ENCODE results near the gene UNKL.
A peak's percentile ranks its signal among the peaks of the same experiment; 100 is the strongest.

The UNKL gene
- total RNA-seq = 24.9 to 84.8 (median 42.3) reads per million in 9 experiments

- ATAC-seq (replicated peaks) (peak; percentile 67), DNase-seq (peak; percentile 65 to 71 (median 70))
- peak within 1 kb of the TSS; percentile 76 to 92 for H3K27ac Mint-ChIP-seq
- no peaks in the 10 kb centered on the region for H3K9me3 Mint-ChIP-seq
- peaks cover 10 to 17% of the 10 kb centered on the region in 2 donors for H3K4me1 Mint-ChIP-seq (ENCODE audit: low read depth in 2 of 2)
- no peaks in the 10 kb centered on the region for H3K27me3 Mint-ChIP-seq
- peaks cover 39% of the 10 kb centered on the region for H3K36me3 Mint-ChIP-seq (ENCODE audit: insufficient read depth)
- H3K4me3 Mint-ChIP-seq = peak within 1 kb of the TSS; percentile 83 to 89
Measured at GRCh38 chr16:1414532-1415260, at the start of gene UNKL. Gene UNKL (minus strand): TSS chr16:1414704. CDS start chr16:1414691, 13 bp downstream.

GRCh38 chr16:1461146-1461545 lies 46.6 kb upstream of the UNKL start:
- Mint-ChIP-seq H3K9me3 (no peaks in the 10 kb centered on the region), H3K4me3 (no peak overlapping the region), H3K36me3 (ENCODE audit: insufficient read depth) (peaks cover 32% of the 10 kb centered on the region)

GRCh38 chr16:1460602-1461138 lies 46.2 kb upstream of the UNKL start:
- no peaks in the 10 kb centered on the region for H3K9me3 Mint-ChIP-seq
- H3K27ac Mint-ChIP-seq = no peak overlapping the region
- no peak overlapping the region for H3K4me3 Mint-ChIP-seq
- H3K36me3 Mint-ChIP-seq (ENCODE audit: insufficient read depth) = peaks cover 32% of the 10 kb centered on the region
- H3K4me1 Mint-ChIP-seq (ENCODE audit: low read depth in 2 of 2) = peaks cover 0 to 1% of the 10 kb centered on the region in 2 donors
- no peaks in the 10 kb centered on the region for H3K27me3 Mint-ChIP-seq
- no peak for DNase-seq
- no peak for ATAC-seq (replicated peaks)

More at GRCh38 chr16:1461146-1461545, 46.6 kb upstream of the UNKL start:
- Mint-ChIP-seq H3K27ac (no peak overlapping the region), H3K27me3 (no peaks in the 10 kb centered on the region), H3K4me1 (ENCODE audit: low read depth in 2 of 2) (peaks cover 0 to 1% of the 10 kb centered on the region in 2 donors)
- no peak for ATAC-seq (replicated peaks)
- DNase-seq = no peak

- Mint-ChIP-seq H3K27ac (no peak overlapping the region), H3K4me1 (ENCODE audit: low read depth in 2 of 2) (no peaks in the 10 kb centered on the region), H3K36me3 (ENCODE audit: insufficient read depth) (peaks cover 32% of the 10 kb centered on the region), H3K9me3 (no peaks in the 10 kb centered on the region), H3K4me3 (no peak overlapping the region), H3K27me3 (no peaks in the 10 kb centered on the region)
- DNase-seq (no peak), ATAC-seq (replicated peaks) (no peak)
Measured at GRCh38 chr16:1459967-1460366, 45.5 kb upstream of the UNKL start.

- peaks cover 31% of the 10 kb centered on the region for H3K36me3 Mint-ChIP-seq (ENCODE audit: insufficient read depth)
- ATAC-seq (replicated peaks) = peak; percentile 54
- peak overlapping the region; percentile 77 to 80 for H3K27ac Mint-ChIP-seq
Measured at GRCh38 chr16:1458977-1459341, 44.5 kb upstream of the UNKL start.

GRCh38 chr16:1458336-1458976 lies 44.0 kb upstream of the UNKL start:
- Mint-ChIP-seq H3K4me1 (ENCODE audit: low read depth in 2 of 2) (no peaks in the 10 kb centered on the region), H3K27me3 (no peaks in the 10 kb centered on the region), H3K27ac (peak overlapping the region in 1 of 2 donors; percentile 80), H3K36me3 (ENCODE audit: insufficient read depth) (peaks cover 26% of the 10 kb centered on the region), H3K9me3 (no peaks in the 10 kb centered on the region), H3K4me3 (no peak overlapping the region)
- ATAC-seq (replicated peaks) (peak; percentile 44), DNase-seq (no peak)

More at GRCh38 chr16:1458977-1459341, 44.5 kb upstream of the UNKL start:
- no peaks in the 10 kb centered on the region for H3K4me1 Mint-ChIP-seq (ENCODE audit: low read depth in 2 of 2)
- H3K9me3 Mint-ChIP-seq = no peaks in the 10 kb centered on the region
- H3K27me3 Mint-ChIP-seq = no peaks in the 10 kb centered on the region
- no peak overlapping the region for H3K4me3 Mint-ChIP-seq
- DNase-seq = no peak

- DNase-seq (no peak), ATAC-seq (replicated peaks) (no peak)
- Mint-ChIP-seq H3K27me3 (no peaks in the 10 kb centered on the region), H3K9me3 (no peaks in the 10 kb centered on the region), H3K4me1 (ENCODE audit: low read depth in 2 of 2) (no peaks in the 10 kb centered on the region), H3K27ac (no peak overlapping the region), H3K36me3 (ENCODE audit: insufficient read depth) (peaks cover 28% of the 10 kb centered on the region), H3K4me3 (no peak overlapping the region)
Measured at GRCh38 chr16:1457489-1458245, 43.2 kb upstream of the UNKL start.

- Mint-ChIP-seq H3K4me3 (no peak overlapping the region), H3K36me3 (ENCODE audit: insufficient read depth) (peaks cover 30% of the 10 kb centered on the region), H3K9me3 (no peaks in the 10 kb centered on the region), H3K4me1 (ENCODE audit: low read depth in 2 of 2) (no peaks in the 10 kb centered on the region), H3K27ac (no peak overlapping the region), H3K27me3 (no peaks in the 10 kb centered on the region)
- DNase-seq (no peak), ATAC-seq (replicated peaks) (no peak)
Measured at GRCh38 chr16:1456951-1457350, 42.4 kb upstream of the UNKL start.

- Mint-ChIP-seq H3K27ac (no peak overlapping the region), H3K4me1 (ENCODE audit: low read depth in 2 of 2) (peaks cover 0 to 3% of the 10 kb centered on the region in 2 donors), H3K36me3 (ENCODE audit: insufficient read depth) (peaks cover 33% of the 10 kb centered on the region), H3K27me3 (no peaks in the 10 kb centered on the region), H3K9me3 (no peaks in the 10 kb centered on the region), H3K4me3 (no peak overlapping the region)
- DNase-seq = no peak
- ATAC-seq (replicated peaks) = no peak
Measured at GRCh38 chr16:1455190-1456171, 41.0 kb upstream of the UNKL start.

GRCh38 chr16:1454561-1454960 lies 40.1 kb upstream of the UNKL start:
- H3K4me1 Mint-ChIP-seq (ENCODE audit: low read depth in 2 of 2) = peaks cover 2 to 3% of the 10 kb centered on the region in 2 donors
- DNase-seq (no peak), ATAC-seq (replicated peaks) (no peak)
- no peaks in the 10 kb centered on the region for H3K9me3 Mint-ChIP-seq
- H3K27ac Mint-ChIP-seq = no peak overlapping the region
- peaks cover 37% of the 10 kb centered on the region for H3K36me3 Mint-ChIP-seq (ENCODE audit: insufficient read depth)
- no peak overlapping the region for H3K4me3 Mint-ChIP-seq
- no peaks in the 10 kb centered on the region for H3K27me3 Mint-ChIP-seq

GRCh38 chr16:1453316-1453715 lies 38.8 kb upstream of the UNKL start:
- ATAC-seq (replicated peaks) = no peak
- Mint-ChIP-seq H3K4me1 (ENCODE audit: low read depth in 2 of 2) (peaks cover 2 to 3% of the 10 kb centered on the region in 2 donors), H3K27ac (no peak overlapping the region), H3K27me3 (no peaks in the 10 kb centered on the region), H3K4me3 (no peak overlapping the region), H3K36me3 (ENCODE audit: insufficient read depth) (peaks cover 39% of the 10 kb centered on the region), H3K9me3 (no peaks in the 10 kb centered on the region)
- DNase-seq = no peak

GRCh38 chr16:1452530-1452929 lies 38.0 kb upstream of the UNKL start:
- no peak for ATAC-seq (replicated peaks)
- Mint-ChIP-seq H3K9me3 (no peaks in the 10 kb centered on the region), H3K36me3 (ENCODE audit: insufficient read depth) (peaks cover 36% of the 10 kb centered on the region), H3K27me3 (no peaks in the 10 kb centered on the region), H3K4me1 (ENCODE audit: low read depth in 2 of 2) (peaks cover 2 to 3% of the 10 kb centered on the region in 2 donors), H3K27ac (no peak overlapping the region), H3K4me3 (no peak overlapping the region)
- no peak for DNase-seq

Measured in effector memory CD8-positive, alpha-beta T cell (primary cell).